ENCODE data around the gene MAD1L1. TPM values are rescaled to one million over a fixed set of nuclear protein-coding genes. Genes with fewer than 3 reads are reported as not detected.

Gene MAD1L1
- total RNA-seq, 1 experiment from 2014 or later, result 38.5 TPM

DNA sequence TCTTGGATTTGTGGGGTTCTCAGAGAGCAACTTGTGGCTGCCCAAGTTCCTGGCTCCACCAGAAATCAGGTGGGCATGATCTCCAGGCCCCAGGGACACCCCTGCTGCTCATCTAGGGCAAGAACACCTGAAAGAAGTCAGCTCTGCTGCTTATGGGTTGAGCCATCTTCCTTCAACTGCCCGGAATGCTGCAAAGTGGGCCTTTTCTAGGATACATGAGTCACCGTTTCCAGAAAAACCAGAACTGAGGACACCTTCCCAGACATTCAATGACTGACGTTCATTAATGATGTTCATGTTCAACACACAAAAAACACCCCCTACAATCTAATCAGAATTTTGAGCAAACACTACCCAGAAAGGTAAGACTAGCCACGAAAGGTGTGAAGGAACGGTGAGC lies 98.0 kb downstream of the MAD1L1 start:
- no peaks in the 10 kb centered on the region for H3K9me3 ChIP-seq (ENCODE audit: control insufficient read depth in 1 of 2, insufficient read depth in 1 of 2, low read depth in 1 of 2, low read length in 2 of 2)
- DNase-seq (ENCODE audit: low read depth, low spot score) (no peak), ATAC-seq (no peak)
- H3K9me2 ChIP-seq (ENCODE audit: insufficient read depth), result no peaks in the 10 kb centered on the region
- intact Hi-C loops (cut with micrococcal nuclease), result no loop called here
- H3K36me3 ChIP-seq (ENCODE audit: control insufficient read depth in 1 of 2, insufficient read depth in 2 of 2, low read length in 2 of 2), result peaks cover 0 to 7% of the 10 kb centered on the region in 2 experiments; a peak in 2 of 4 replicates
- ChIA-PET CTCF (no interaction called here), POLR2A (no interaction called here), RAD21 (ENCODE audit: low non-redundant PET in 1 of 2, low total read pairs in 2 of 2, uncharacterized antibody in 2 of 2, unreplicated experiment in 2 of 2) (no interaction called here)
- H3K9ac ChIP-seq (ENCODE audit: low read length), result no peak overlapping the region
- TF ChIP-seq FOSL1 (IDR thresholded peaks at IDR 0.05; ENCODE audit: low read depth), result no peak
- no peak for TF ChIP-seq POLR2AphosphoS5 (IDR thresholded peaks at IDR 0.05; ENCODE audit: low read depth, low read length)
- no peak for TF ChIP-seq SIN3A (IDR thresholded peaks at IDR 0.05; ENCODE audit: low read depth)
- TF ChIP-seq, protein P1, sequence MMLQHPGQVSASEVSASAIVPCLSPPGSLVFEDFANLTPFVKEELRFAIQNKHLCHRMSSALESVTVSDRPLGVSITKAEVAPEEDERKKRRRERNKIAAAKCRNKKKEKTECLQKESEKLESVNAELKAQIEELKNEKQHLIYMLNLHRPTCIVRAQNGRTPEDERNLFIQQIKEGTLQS (IDR thresholded peaks at IDR 0.05), result no peak
- TF ChIP-seq CTCF (IDR thresholded peaks at IDR 0.05 in 2 of 3, conservative IDR thresholded peaks at IDR 0.05 in 1 of 3; ENCODE audit: borderline replicate concordance in 1 of 3, insufficient read depth in 1 of 3, low read depth in 2 of 3, low read length in 2 of 3), result no peak
- TF ChIP-seq, protein P2, sequence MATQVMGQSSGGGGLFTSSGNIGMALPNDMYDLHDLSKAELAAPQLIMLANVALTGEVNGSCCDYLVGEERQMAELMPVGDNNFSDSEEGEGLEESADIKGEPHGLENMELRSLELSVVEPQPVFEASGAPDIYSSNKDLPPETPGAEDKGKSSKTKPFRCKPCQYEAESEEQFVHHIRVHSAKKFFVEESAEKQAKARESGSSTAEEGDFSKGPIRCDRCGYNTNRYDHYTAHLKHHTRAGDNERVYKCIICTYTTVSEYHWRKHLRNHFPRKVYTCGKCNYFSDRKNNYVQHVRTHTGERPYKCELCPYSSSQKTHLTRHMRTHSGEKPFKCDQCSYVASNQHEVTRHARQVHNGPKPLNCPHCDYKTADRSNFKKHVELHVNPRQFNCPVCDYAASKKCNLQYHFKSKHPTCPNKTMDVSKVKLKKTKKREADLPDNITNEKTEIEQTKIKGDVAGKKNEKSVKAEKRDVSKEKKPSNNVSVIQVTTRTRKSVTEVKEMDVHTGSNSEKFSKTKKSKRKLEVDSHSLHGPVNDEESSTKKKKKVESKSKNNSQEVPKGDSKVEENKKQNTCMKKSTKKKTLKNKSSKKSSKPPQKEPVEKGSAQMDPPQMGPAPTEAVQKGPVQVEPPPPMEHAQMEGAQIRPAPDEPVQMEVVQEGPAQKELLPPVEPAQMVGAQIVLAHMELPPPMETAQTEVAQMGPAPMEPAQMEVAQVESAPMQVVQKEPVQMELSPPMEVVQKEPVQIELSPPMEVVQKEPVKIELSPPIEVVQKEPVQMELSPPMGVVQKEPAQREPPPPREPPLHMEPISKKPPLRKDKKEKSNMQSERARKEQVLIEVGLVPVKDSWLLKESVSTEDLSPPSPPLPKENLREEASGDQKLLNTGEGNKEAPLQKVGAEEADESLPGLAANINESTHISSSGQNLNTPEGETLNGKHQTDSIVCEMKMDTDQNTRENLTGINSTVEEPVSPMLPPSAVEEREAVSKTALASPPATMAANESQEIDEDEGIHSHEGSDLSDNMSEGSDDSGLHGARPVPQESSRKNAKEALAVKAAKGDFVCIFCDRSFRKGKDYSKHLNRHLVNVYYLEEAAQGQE (IDR thresholded peaks at IDR 0.05; ENCODE audit: low read depth), result no peak
- TF ChIP-seq EZH2phosphoT487 (IDR thresholded peaks at IDR 0.05; ENCODE audit: borderline replicate concordance), result no peak
- TF ChIP-seq JUND (IDR thresholded peaks at IDR 0.05), result no peak
- TF ChIP-seq SP1 (IDR thresholded peaks at IDR 0.05; ENCODE audit: low read depth), result no peak
- no peak for TF ChIP-seq ZFX (IDR thresholded peaks at IDR 0.05)
- TF ChIP-seq RAD21 (IDR thresholded peaks at IDR 0.05; ENCODE audit: low read depth), result no peak
- no peak for TF ChIP-seq CBX3 (IDR thresholded peaks at IDR 0.05; ENCODE audit: low read depth)
- no peak for TF ChIP-seq EZH2 (IDR thresholded peaks at IDR 0.05)
- TF ChIP-seq TCF7L2 (IDR thresholded peaks at IDR 0.05; ENCODE audit: borderline replicate concordance, extremely low read depth, insufficient read depth, insufficient read length), result no peak
- no peak for TF ChIP-seq CEBPB (IDR thresholded peaks at IDR 0.05; ENCODE audit: low read depth)
- no peak for TF ChIP-seq ZNF274 (IDR thresholded peaks at IDR 0.05; ENCODE audit: low read depth, low read length)
- TF ChIP-seq, protein P3, sequence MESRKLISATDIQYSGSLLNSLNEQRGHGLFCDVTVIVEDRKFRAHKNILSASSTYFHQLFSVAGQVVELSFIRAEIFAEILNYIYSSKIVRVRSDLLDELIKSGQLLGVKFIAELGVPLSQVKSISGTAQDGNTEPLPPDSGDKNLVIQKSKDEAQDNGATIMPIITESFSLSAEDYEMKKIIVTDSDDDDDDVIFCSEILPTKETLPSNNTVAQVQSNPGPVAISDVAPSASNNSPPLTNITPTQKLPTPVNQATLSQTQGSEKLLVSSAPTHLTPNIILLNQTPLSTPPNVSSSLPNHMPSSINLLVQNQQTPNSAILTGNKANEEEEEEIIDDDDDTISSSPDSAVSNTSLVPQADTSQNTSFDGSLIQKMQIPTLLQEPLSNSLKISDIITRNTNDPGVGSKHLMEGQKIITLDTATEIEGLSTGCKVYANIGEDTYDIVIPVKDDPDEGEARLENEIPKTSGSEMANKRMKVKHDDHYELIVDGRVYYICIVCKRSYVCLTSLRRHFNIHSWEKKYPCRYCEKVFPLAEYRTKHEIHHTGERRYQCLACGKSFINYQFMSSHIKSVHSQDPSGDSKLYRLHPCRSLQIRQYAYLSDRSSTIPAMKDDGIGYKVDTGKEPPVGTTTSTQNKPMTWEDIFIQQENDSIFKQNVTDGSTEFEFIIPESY (IDR thresholded peaks at IDR 0.05; ENCODE audit: extremely low read depth, insufficient replicate concordance, low read length), result no peak
- H3K27me3 ChIP-seq (ENCODE audit: insufficient read depth, low read length), result no peaks in the 10 kb centered on the region
- no peak overlapping the region for H3K4me2 ChIP-seq (ENCODE audit: low read length)
- no peak overlapping the region for H2AFZ ChIP-seq (ENCODE audit: low read depth, low read length, poor library complexity, severe bottlenecking)
- H3K4me1 ChIP-seq (ENCODE audit: control insufficient read depth in 1 of 2, insufficient read depth in 2 of 2, low read length in 2 of 2), result peaks cover 0 to 4% of the 10 kb centered on the region in 2 experiments; a peak in 1 of 4 replicates
- no peak overlapping the region for H3K27ac ChIP-seq (ENCODE audit: low read depth, low read length)
- no TSS peak for BruUV-seq (replicated peaks)
- H3K79me2 ChIP-seq (ENCODE audit: insufficient read depth, low read length), result no peaks in the 10 kb centered on the region
- no peak overlapping the region for H3K4me3 ChIP-seq (replicated peaks in 1 of 2; ENCODE audit: low read depth in 1 of 2, low read length in 2 of 2)
- H4K20me1 ChIP-seq (ENCODE audit: insufficient read depth), result no peaks in the 10 kb centered on the region
